ENCODE results near the gene TNFSF12.

Gene TNFSF12, protein sequence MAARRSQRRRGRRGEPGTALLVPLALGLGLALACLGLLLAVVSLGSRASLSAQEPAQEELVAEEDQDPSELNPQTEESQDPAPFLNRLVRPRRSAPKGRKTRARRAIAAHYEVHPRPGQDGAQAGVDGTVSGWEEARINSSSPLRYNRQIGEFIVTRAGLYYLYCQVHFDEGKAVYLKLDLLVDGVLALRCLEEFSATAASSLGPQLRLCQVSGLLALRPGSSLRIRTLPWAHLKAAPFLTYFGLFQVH

GRCh38 chr17:7548585-7549400 is at the start of gene TNFSF12:
Gene TNFSF12 (plus strand): TSS chr17:7549058. CDS start chr17:7549154, 96 bp downstream.
- DNase-seq (ENCODE audit: low read depth, low spot score), result no peak
- H3K27ac ChIP-seq, result no peak within 1 kb of the TSS

- no peak for DNase-seq (ENCODE audit: low read depth, low spot score)
- H3K27ac ChIP-seq, result no peak overlapping the region
Observed at GRCh38 chr17:7499161-7499560, 49.7 kb upstream of the TNFSF12 start.

- no peak overlapping the region for H3K27ac ChIP-seq
- no peak for DNase-seq (ENCODE audit: low read depth, low spot score)
Observed at GRCh38 chr17:7501729-7502128, 47.1 kb upstream of the TNFSF12 start.

- DNase-seq (ENCODE audit: low read depth, low spot score), result no peak
- no peak overlapping the region for H3K27ac ChIP-seq
Observed at GRCh38 chr17:7502171-7502847, 46.5 kb upstream of the TNFSF12 start.

GRCh38 chr17:7502987-7503386 is 45.9 kb upstream of the TNFSF12 start:
- DNase-seq (ENCODE audit: low read depth, low spot score), result no peak

DNA sequence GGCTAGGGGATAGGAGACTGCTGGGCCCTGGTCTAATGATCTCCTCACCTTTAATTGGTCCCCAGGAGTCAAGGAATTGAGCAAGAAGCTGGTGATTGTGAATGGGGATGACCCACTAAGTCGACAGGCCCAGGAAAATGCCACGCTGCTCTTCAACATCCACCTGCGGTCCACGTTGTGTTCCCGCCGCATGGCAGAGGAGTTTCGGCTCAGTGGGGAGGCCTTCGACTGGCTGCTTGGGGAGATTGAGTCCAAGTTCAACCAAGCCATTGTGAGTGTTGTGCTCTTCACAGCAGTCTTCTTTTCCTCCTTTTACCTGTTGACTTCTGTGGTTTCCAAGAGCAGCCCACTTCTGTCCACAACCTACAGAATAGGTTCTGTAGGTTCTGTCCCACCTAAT is 45.3 kb upstream of the TNFSF12 start:
- no peak for DNase-seq (ENCODE audit: low read depth, low spot score)

More at GRCh38 chr17:7502987-7503386, 45.9 kb upstream of the TNFSF12 start:
- no peak overlapping the region for H3K27ac ChIP-seq

GRCh38 chr17:7508145-7508544 is 40.7 kb upstream of the TNFSF12 start:
- H3K27ac ChIP-seq, result no peak overlapping the region
- no peak for DNase-seq (ENCODE audit: low read depth, low spot score)

More for the DNA sequence above, 45.3 kb upstream of the TNFSF12 start:
- no peak overlapping the region for H3K27ac ChIP-seq

GRCh38 chr17:7508846-7509245 is 40.0 kb upstream of the TNFSF12 start:
- H3K27ac ChIP-seq, result no peak overlapping the region
- DNase-seq (ENCODE audit: low read depth, low spot score), result no peak

- no peak overlapping the region for H3K27ac ChIP-seq
- no peak for DNase-seq (ENCODE audit: low read depth, low spot score)
Observed at GRCh38 chr17:7509937-7510336, 38.9 kb upstream of the TNFSF12 start.

- no peak overlapping the region for H3K27ac ChIP-seq
- DNase-seq (ENCODE audit: low read depth, low spot score), result no peak
Observed at GRCh38 chr17:7511108-7511507, 37.8 kb upstream of the TNFSF12 start.

- no peak for DNase-seq (ENCODE audit: low read depth, low spot score)
- H3K27ac ChIP-seq, result no peak overlapping the region
Observed at GRCh38 chr17:7512105-7512504, 36.8 kb upstream of the TNFSF12 start.

- no peak for DNase-seq (ENCODE audit: low read depth, low spot score)
- no peak overlapping the region for H3K27ac ChIP-seq
Observed at GRCh38 chr17:7512824-7513540, 35.9 kb upstream of the TNFSF12 start.

DNA sequence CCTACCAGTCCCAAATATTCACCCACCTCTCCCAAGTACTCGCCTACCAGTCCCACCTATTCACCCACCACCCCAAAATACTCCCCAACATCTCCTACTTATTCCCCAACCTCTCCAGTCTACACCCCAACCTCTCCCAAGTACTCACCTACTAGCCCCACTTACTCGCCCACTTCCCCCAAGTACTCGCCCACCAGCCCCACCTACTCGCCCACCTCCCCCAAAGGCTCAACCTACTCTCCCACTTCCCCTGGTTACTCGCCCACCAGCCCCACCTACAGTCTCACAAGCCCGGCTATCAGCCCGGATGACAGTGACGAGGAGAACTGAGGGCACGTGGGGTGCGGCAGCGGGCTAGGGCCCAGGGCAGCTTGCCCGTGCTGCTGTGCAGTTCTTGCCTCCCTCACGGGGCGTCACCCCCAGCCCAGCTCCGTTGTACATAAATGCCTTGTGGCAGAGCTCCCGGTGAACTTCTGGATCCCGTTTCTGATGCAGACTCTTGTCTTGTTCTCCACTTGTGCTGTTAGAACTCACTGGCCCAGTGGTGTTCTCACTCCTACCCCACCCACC is 34.9 kb upstream of the TNFSF12 start:
- H3K27ac ChIP-seq, result no peak overlapping the region
- no peak for DNase-seq (ENCODE audit: low read depth, low spot score)

GRCh38 chr17:7515911-7516610 is 32.8 kb upstream of the TNFSF12 start:
- DNase-seq (ENCODE audit: low read depth, low spot score), result no peak
- H3K27ac ChIP-seq, result no peak overlapping the region

GRCh38 chr17:7523033-7523432 is 25.8 kb upstream of the TNFSF12 start:
- H3K27ac ChIP-seq, result no peak overlapping the region
- no peak for DNase-seq (ENCODE audit: low read depth, low spot score)

- no peak for DNase-seq (ENCODE audit: low read depth, low spot score)
- H3K27ac ChIP-seq, result no peak overlapping the region
Observed at GRCh38 chr17:7528842-7529241, 20.0 kb upstream of the TNFSF12 start.

- DNase-seq (ENCODE audit: low read depth, low spot score), result no peak
- H3K27ac ChIP-seq, result no peak overlapping the region
Observed at GRCh38 chr17:7530023-7530900, 18.6 kb upstream of the TNFSF12 start.

DNA sequence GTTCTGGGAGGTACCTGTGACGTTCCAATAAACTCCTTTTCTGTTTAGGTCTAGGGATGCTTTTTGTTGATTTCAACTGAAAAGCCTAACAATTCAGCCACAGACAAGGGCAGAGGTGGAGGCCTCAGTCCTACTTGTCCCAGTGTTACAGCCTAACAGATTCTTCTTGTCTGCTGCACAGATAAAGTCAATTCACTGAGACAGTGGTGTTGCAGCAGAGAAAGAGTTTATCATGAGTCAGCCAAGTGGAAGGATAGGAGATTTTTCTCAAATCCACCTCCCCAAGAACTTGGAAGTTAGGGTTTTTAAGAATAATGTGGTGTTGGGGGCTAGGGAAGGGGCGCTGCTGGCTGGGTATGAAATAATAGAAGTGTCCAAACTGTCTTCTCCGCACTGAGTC is 10.8 kb upstream of the TNFSF12 start:
- no peak overlapping the region for H3K27ac ChIP-seq
- DNase-seq (ENCODE audit: low read depth, low spot score), result no peak

All from epithelial cell of prostate (primary cell).